ENCODE results near the gene C2CD2.

Gene C2CD2

DNA sequence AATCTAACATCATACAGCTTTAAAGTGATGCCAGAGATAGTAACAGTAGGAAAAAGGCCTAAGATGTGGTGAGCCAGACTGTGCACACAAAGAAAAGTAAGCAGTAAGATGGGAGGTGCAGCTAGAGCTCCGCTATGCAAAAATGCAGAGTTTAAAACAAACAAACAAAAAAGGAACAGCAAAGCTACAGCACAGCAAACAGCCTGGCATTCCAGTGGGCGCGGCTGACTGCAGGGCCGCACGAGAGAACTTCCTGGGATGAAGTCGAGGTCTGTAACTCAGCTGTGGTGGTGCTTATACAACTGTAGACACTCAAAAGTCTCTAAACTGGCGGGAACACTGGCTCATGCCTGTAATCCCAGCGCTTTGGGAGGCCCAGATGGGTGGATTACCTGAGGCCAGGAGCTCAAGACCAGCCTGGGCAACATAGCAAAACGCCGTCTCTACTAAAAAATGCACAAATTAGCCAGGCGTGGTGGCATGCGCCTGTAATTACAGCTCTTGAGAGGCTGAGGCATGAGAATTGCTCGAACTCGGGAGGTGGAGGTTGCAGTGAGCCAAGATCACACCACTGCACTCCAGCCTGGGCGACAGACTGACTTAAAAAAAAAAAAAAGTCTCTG is 104.7 kb downstream of the C2CD2 start:
- H3K4me3 ChIP-seq (ENCODE audit: low read depth, low read length) = no peak overlapping the region
- TF ChIP-seq, protein P1, sequence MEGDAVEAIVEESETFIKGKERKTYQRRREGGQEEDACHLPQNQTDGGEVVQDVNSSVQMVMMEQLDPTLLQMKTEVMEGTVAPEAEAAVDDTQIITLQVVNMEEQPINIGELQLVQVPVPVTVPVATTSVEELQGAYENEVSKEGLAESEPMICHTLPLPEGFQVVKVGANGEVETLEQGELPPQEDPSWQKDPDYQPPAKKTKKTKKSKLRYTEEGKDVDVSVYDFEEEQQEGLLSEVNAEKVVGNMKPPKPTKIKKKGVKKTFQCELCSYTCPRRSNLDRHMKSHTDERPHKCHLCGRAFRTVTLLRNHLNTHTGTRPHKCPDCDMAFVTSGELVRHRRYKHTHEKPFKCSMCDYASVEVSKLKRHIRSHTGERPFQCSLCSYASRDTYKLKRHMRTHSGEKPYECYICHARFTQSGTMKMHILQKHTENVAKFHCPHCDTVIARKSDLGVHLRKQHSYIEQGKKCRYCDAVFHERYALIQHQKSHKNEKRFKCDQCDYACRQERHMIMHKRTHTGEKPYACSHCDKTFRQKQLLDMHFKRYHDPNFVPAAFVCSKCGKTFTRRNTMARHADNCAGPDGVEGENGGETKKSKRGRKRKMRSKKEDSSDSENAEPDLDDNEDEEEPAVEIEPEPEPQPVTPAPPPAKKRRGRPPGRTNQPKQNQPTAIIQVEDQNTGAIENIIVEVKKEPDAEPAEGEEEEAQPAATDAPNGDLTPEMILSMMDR (IDR thresholded peaks at IDR 0.05; ENCODE audit: low read depth, low read length) = no peak
- in situ Hi-C loops (cut with HindIII; ENCODE audit: low sequenced_read_pairs) = no loop called here
- DNase-seq (ENCODE audit: low read depth, low spot score) = no peak

DNA sequence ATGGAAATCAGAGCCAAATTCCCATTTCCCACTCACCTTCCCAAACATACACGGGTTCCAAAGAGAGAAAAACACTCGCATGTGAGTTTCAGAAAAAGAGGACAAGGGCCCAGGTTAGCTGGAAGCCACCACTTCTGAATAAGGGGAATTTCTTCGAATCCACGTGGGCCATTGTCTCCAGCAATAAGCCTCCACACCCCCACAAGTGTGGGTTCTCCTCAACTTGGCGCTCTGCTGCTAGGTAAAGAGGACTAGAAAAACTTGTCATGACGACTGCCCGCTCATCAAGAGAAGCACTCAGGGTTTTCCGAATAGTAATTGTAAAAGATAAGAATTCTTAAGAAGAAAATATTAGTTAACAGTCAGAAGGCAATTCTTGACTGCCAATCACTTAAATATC is 105.3 kb downstream of the C2CD2 start:
- no peak overlapping the region for H3K4me3 ChIP-seq (ENCODE audit: low read depth, low read length)
- in situ Hi-C loops (cut with HindIII; ENCODE audit: low sequenced_read_pairs) = no loop called here
- TF ChIP-seq, protein P1 (IDR thresholded peaks at IDR 0.05; ENCODE audit: low read depth, low read length) = no peak
- DNase-seq (ENCODE audit: low read depth, low spot score) = no peak

DNA sequence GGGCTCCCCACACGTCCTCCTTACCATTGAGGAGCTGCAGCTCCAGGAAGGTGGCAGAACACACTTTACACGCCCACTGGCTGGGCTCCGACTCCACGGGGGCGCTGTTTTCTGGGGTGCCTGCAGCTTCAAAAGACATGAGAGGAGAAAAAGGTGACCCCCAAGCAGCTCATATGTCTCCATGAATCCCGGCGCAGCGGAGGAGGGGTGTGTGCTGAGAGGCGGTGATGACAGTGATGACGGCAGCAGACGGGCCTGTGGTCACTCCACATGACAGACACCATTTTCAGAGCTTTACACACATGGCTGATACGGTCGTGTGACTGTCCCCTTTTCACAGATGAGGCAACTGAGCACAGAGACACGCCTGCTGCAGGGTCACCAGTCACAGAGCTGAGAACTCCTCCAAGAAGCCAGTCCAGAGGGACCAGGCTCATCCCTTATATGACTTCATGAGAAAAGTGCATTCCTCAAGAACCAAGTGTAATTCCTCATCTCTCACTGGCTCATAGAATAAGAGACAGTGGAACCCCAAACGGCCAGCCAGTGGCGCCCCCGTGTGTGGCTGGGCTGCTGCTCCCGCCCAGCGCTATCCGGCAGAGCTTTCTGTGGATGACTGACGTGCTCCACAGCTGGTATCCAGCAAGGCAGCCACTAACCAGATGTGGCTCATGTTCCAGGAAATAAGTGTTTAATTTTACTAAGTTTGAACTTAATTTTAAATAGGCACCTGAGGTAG is 106.6 kb downstream of the C2CD2 start:
- TF ChIP-seq, protein P1 (IDR thresholded peaks at IDR 0.05; ENCODE audit: low read depth, low read length) = no peak
- in situ Hi-C loops (cut with HindIII; ENCODE audit: low sequenced_read_pairs) = no loop called here
- no peak overlapping the region for H3K4me3 ChIP-seq (ENCODE audit: low read depth, low read length)
- DNase-seq (ENCODE audit: low read depth, low spot score) = peak; percentile 6

DNA sequence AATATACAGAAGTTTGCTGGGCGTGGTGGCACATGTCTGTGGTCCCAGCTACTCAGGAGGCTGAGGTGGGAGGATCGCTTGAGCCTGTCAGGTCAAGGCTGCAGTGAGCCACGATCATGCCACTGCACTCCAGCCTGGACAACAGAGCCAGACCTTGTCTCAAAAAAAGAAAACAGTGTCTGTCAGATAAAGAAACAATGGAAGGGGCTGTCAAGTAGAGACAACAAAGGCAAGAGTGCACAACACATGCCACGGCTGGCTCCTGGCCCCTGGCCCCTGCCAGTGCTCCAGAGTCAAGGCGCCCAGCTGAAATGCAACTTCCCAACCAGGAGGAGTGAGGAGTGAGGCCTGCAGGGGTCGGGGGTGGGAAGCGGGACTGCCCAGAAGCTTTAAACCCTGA is 107.3 kb downstream of the C2CD2 start:
- TF ChIP-seq, protein P1 (IDR thresholded peaks at IDR 0.05; ENCODE audit: low read depth, low read length) = no peak
- in situ Hi-C loops (cut with HindIII; ENCODE audit: low sequenced_read_pairs) = no loop called here

DNA sequence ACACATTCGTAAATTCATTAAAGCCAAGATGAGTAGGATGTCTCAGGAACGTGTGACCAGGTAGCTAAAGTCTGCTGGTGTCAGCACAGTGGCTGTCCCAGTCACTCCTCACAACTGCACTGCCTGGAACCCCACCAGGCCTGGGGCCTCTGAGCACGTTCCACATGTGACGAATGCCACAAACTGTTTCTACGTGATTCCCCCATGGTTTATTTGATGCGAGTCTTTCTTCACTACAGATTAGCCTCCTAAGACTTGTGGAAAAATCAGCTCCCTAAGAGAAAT is 107.8 kb downstream of the C2CD2 start:
- DNase-seq (ENCODE audit: low read depth, low spot score) = no peak
- H3K4me3 ChIP-seq (ENCODE audit: low read depth, low read length) = no peak overlapping the region
- TF ChIP-seq, protein P1 (IDR thresholded peaks at IDR 0.05; ENCODE audit: low read depth, low read length) = no peak
- in situ Hi-C loops (cut with HindIII; ENCODE audit: low sequenced_read_pairs) = no loop called here

More for the DNA sequence above, 107.3 kb downstream of the C2CD2 start:
- H3K4me3 ChIP-seq (ENCODE audit: low read depth, low read length) = no peak overlapping the region
- no peak for DNase-seq (ENCODE audit: low read depth, low spot score)

DNA sequence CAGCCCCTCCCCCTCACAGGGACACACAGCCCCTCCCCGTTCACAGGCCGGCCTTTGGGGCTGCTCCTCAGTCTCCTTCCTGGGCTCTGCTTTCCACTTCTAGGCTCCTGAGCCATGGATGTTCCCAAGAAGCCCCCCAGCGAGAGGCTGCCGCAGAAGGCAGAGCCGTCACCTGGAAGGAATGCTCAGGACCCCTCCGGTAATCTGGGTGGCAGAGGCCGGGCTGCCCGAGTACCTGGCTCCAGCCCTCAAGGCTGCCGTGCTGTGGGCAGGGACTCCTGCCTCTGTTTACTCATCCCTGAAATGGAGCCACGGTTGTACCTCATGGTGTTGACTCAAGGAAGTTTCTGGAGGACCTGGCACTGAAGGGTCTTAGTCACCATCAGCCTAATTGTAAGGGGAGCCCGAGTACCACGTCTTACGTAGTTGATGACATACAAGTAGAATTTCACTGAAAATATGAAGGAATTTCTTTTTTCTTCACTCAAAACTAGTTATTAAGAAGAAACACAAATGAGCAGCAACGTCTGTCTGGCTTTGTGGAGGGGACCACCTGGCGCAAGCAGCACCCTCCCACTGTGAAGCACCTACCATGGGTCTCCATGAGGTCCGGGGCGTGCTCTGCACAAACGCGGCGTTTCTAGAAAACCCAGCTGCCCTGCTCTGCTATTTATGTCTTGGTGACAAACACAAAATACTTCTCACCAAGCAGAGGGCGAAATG is 108.3 kb downstream of the C2CD2 start:
- H3K4me3 ChIP-seq (ENCODE audit: low read depth, low read length) = no peak overlapping the region
- DNase-seq (ENCODE audit: low read depth, low spot score) = peak; percentile 5
- TF ChIP-seq, protein P1 (IDR thresholded peaks at IDR 0.05; ENCODE audit: low read depth, low read length) = no peak
- in situ Hi-C loops (cut with HindIII; ENCODE audit: low sequenced_read_pairs) = no loop called here
